T-helper 22 cell (primary cell): ENCODE results near the gene OR5A1.

ENCODE experiments used
- DNase-seq: peaks from one replicate; pipeline ENCODE4 v3.0.0-alpha.2; 2020; ENCODE audit warnings: low read depth

Gene OR5A1

GRCh38 chr11:59479906-59480305, 43.6 kb downstream of the OR5A1 start:
- DNase-seq: no peak

- no peak for DNase-seq
These were observed 44.1 kb downstream of the OR5A1 start for GRCh38 chr11:59480359-59480758.
